Sigmoid colon (tissue), 6 donors: ENCODE results near the gene TARP.

Source experiments
- DNase-seq: peaks from one replicate; pipeline ENCODE4 v3.0.0-alpha.2; 2019
- H3K27ac ChIP-seq, 4 donors: fragments of 200-600 bp; sonication (generic); one replicate each; pipeline ENCODE4 v1.5.1; 2016 to 2019; ENCODE audit warnings: mild to moderate bottlenecking in 1 of 4
- H3K27me3 ChIP-seq, 3 donors: fragments of 200-600 bp; sonication (generic); one replicate each; pipeline ENCODE4 v1.5.1; 2019; ENCODE audit warnings: mild to moderate bottlenecking in 1 of 3
- H3K36me3 ChIP-seq, 4 donors: fragments of 200-600 bp; sonication (generic); one replicate each; pipeline ENCODE4 v1.5.1; 2016 to 2019
- H3K4me1 ChIP-seq, 4 donors: fragments of 200-600 bp; sonication (generic); one replicate each; pipeline ENCODE4 v1.5.1; 2017 to 2019
- H3K4me3 ChIP-seq, 4 donors: fragments of 200-600 bp; sonication (generic); one replicate each; pipeline ENCODE4 v1.5.1; 2017 to 2019; ENCODE audit warnings: mild to moderate bottlenecking in 2 of 4, moderate library complexity in 1 of 4
- H3K9me3 ChIP-seq, 4 donors: fragments of 200-600 bp in 3 of 4; sonication (generic) in 3 of 4; one replicate each; pipeline versions ENCODE4 v1.5.1 to v1.6.1; 2013 to 2019
- EP300 ChIP-seq, 4 donors: sonication (generic); formaldehyde crosslinking; IDR thresholded peaks; one replicate each; pipeline ENCODE4 v1.6.1; 2017; ENCODE audit warnings: antibody characterized with exemption in 4 of 4
- POLR2A ChIP-seq, 2 donors: fragments of 450-650 bp; IDR thresholded peaks; one replicate each; pipeline ENCODE4 v1.6.1; 2016; ENCODE audit warnings: antibody characterized with exemption in 2 of 2, mild to moderate bottlenecking in 2 of 2, moderate library complexity in 2 of 2
- POLR2AphosphoS5 ChIP-seq, 4 donors: sonication (generic); formaldehyde crosslinking; IDR thresholded peaks; one replicate each; pipeline ENCODE4 v1.6.1; 2017; ENCODE audit warnings: antibody characterized with exemption in 4 of 4
- WGBS, 2 donors: extraction: QIAGEN DNeasy Blood & Tissue Kit; methylation state at CpG; one replicate each; pipeline ENCODE4 v1.1.7; 2013; 5-methylcytosine and 5-hydroxymethylcytosine counted together
- intact Hi-C: fragments of 100-400 bp; cut with DNase I; formaldehyde crosslinking; loops from one replicate; pipeline ENCODE4 v1.15.1; 2023
- TF ChIP-seq, protein P1 (sequence below), 4 experiments: fragments of 450-650 bp in 3 of 4; fragments of 200-600 bp in 1 of 4; IDR thresholded peaks; one replicate each; pipeline ENCODE4 v1.5.1; 2016 to 2019; ENCODE audit warnings: antibody characterized with exemption in 4 of 4, mild to moderate bottlenecking in 3 of 4, moderate library complexity in 2 of 4
- donor health status: healthy with polysubstance abuse.
- donor health status: healthy.

The TARP gene

DNA sequence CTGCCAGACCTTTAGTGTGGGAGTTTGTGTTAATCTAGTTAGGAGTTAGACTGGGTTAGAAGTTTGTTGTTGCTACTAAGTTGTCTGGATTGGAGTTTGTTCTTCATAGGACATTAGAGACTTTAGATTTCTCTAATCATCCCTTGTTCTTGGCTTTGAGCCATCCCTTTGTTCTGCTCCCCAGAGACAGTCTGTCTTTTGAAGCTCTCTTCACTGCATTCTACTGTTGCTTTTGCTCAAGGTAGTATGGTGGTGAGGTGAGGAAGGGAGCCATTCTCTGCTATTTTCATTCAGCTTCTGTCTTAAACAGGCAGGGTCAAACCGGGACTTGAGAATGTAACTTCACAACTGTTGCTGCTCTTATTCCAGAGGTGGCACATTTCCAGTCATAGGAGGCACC, 10.4 kb upstream of the TARP start:
- Histone ChIP-seq H3K9me3 (no peaks in the 10 kb centered on the region), H3K4me1 (no peaks in the 10 kb centered on the region), H3K36me3 (no peaks in the 10 kb centered on the region), H3K4me3 (no peak overlapping the region), H3K27me3 (no peaks in the 10 kb centered on the region), H3K27ac (no peak overlapping the region)
- intact Hi-C loops: no loop called here
- DNase-seq: no peak
- 65 to 86% methylated on average over 1 of the region's 1 CpG for WGBS, 2 donors
- TF ChIP-seq EP300 (IDR thresholded peaks at IDR 0.05) (no peak), POLR2A (IDR thresholded peaks at IDR 0.05) (no peak), POLR2AphosphoS5 (IDR thresholded peaks at IDR 0.05) (no peak)
- TF ChIP-seq, protein P1, sequence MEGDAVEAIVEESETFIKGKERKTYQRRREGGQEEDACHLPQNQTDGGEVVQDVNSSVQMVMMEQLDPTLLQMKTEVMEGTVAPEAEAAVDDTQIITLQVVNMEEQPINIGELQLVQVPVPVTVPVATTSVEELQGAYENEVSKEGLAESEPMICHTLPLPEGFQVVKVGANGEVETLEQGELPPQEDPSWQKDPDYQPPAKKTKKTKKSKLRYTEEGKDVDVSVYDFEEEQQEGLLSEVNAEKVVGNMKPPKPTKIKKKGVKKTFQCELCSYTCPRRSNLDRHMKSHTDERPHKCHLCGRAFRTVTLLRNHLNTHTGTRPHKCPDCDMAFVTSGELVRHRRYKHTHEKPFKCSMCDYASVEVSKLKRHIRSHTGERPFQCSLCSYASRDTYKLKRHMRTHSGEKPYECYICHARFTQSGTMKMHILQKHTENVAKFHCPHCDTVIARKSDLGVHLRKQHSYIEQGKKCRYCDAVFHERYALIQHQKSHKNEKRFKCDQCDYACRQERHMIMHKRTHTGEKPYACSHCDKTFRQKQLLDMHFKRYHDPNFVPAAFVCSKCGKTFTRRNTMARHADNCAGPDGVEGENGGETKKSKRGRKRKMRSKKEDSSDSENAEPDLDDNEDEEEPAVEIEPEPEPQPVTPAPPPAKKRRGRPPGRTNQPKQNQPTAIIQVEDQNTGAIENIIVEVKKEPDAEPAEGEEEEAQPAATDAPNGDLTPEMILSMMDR (IDR thresholded peaks at IDR 0.05): no peak

DNA sequence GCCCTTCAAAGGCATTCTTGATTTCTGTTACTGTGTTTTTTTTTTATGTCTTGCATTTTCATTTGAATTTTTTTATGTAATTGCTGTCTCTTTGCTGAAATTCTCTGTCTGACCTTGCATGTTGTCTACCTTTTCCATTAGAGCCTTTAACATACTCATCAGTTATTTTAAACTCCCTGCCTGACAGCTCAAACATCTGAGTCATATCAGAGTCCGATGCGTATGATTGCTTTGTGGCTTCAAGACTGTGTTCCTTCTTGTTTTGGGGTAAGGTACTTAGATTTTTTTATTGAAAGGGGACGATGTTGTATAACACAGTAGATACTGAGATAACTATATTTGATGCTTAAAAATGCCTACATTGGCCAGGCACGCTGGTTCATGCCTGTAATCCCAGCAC, 9.7 kb upstream of the TARP start:
- TF ChIP-seq EP300 (IDR thresholded peaks at IDR 0.05): no peak
- TF ChIP-seq, protein P1 (IDR thresholded peaks at IDR 0.05): no peak
- no peak for TF ChIP-seq POLR2AphosphoS5 (IDR thresholded peaks at IDR 0.05)
- no peak for TF ChIP-seq POLR2A (IDR thresholded peaks at IDR 0.05)
- Histone ChIP-seq H3K36me3 (no peaks in the 10 kb centered on the region), H3K4me1 (no peaks in the 10 kb centered on the region), H3K27ac (no peak overlapping the region), H3K27me3 (no peaks in the 10 kb centered on the region), H3K4me3 (no peak overlapping the region), H3K9me3 (no peaks in the 10 kb centered on the region)
- WGBS, 2 donors: 74 to 82% methylated on average over 4 of the region's 4 CpGs
- DNase-seq: no peak
- intact Hi-C loops: no loop called here

DNA sequence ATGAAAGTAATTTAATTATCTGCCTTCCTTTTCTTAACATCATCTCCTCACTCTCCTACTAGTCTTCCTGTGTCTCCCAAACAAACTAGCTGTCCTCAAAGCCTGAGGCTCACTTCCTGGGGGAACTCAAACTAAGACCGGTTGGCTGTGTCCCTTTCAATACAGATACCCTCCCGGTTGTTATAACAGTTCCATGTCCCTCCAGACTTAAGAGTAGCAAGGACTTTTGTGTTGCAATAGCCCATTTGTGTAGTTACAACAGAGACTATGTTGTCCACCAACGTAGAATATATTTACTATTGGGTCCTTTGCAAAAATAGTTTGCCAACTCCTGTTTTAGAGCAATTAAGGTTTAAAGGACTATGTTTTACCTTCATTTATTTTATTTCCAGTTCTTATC, 8.6 kb upstream of the TARP start:
- DNase-seq: no peak
- Histone ChIP-seq H3K27ac (no peak overlapping the region), H3K4me1 (no peaks in the 10 kb centered on the region), H3K36me3 (no peaks in the 10 kb centered on the region), H3K27me3 (no peaks in the 10 kb centered on the region), H3K4me3 (no peak overlapping the region), H3K9me3 (no peaks in the 10 kb centered on the region)
- no peak for TF ChIP-seq POLR2AphosphoS5 (IDR thresholded peaks at IDR 0.05)
- TF ChIP-seq EP300 (IDR thresholded peaks at IDR 0.05): no peak
- TF ChIP-seq POLR2A (IDR thresholded peaks at IDR 0.05): no peak
- TF ChIP-seq, protein P1 (IDR thresholded peaks at IDR 0.05): no peak
- intact Hi-C loops: no loop called here
- WGBS, 2 donors: 60 to 73% methylated on average over 3 of the region's 3 CpGs

DNA sequence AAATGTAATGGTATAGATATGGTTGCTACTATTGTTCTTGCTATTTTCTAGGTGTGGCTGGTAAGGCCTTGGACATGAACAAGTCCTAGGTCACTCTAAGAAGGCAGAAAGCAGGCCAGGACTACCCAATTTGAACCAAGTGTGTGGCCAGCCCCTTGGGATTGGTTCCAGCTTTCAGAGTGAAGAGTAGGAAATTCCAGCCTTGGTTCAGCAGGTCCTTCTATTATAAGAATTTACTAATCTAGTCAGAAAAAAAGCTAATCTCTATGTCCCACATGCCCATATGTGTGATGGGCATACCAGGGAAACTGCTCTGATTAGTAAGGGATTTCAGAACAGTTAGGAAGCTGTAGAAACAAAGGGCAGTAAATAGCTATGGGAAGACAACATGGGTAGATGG, 7.8 kb upstream of the TARP start:
- Histone ChIP-seq H3K9me3 (no peaks in the 10 kb centered on the region), H3K4me3 (no peak overlapping the region), H3K27me3 (no peaks in the 10 kb centered on the region), H3K4me1 (no peaks in the 10 kb centered on the region), H3K27ac (no peak overlapping the region), H3K36me3 (no peaks in the 10 kb centered on the region)
- no peak for TF ChIP-seq POLR2AphosphoS5 (IDR thresholded peaks at IDR 0.05)
- TF ChIP-seq, protein P1 (IDR thresholded peaks at IDR 0.05): no peak
- TF ChIP-seq EP300 (IDR thresholded peaks at IDR 0.05): no peak
- no peak for TF ChIP-seq POLR2A (IDR thresholded peaks at IDR 0.05)
- DNase-seq: no peak
- intact Hi-C loops: no loop called here

DNA sequence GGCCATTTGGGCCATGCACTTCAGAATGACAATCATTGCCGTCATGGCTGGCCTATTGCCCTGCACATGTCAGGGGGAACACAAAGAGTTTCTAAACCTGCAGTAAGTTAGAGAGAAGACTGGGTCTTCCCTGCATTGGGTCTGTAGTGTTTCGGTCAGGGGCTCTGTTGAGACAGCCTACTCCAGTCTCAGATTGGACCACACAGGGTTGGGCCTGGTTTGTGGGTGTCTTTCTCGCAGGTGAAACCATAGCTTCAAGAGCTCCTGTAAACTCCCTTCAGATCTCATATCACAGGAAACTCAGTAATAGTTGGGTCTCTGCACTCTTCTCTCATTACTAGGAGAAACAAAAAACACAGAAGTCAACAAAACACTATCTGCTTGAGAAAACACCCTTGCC, 7.3 kb upstream of the TARP start:
- no peaks in the 10 kb centered on the region for H3K36me3 ChIP-seq
- TF ChIP-seq, protein P1 (IDR thresholded peaks at IDR 0.05): no peak
- TF ChIP-seq EP300 (IDR thresholded peaks at IDR 0.05) (no peak), POLR2A (IDR thresholded peaks at IDR 0.05) (no peak), POLR2AphosphoS5 (IDR thresholded peaks at IDR 0.05) (no peak)
- WGBS, 2 donors: 91 to 92% methylated on average over 3 of the region's 3 CpGs
- no peaks in the 10 kb centered on the region for H3K27me3 ChIP-seq
- H3K4me1 ChIP-seq: no peaks in the 10 kb centered on the region
- H3K9me3 ChIP-seq: no peaks in the 10 kb centered on the region
- no peak overlapping the region for H3K27ac ChIP-seq
- no peak overlapping the region for H3K4me3 ChIP-seq
- intact Hi-C loops: no loop called here
- no peak for DNase-seq
